K562 (cell line): ENCODE measurements around the gene TAF12.

Source experiments
- ARID2 ChIP-seq: fragments of 450-650 bp; IDR thresholded peaks from 2 replicates; pipeline ENCODE4 v1.6.1; 2017; ENCODE audit warnings: antibody characterized with exemption, mild to moderate bottlenecking
- CTCF ChIP-seq, 3 experiments: IDR thresholded peaks in 2 of 3; conservative IDR thresholded peaks in 1 of 3; 2 replicates each; pipeline ENCODE4 v1.5.1; 2011 to 2012; ENCODE audit warnings: low read length in 3 of 3, mild to moderate bottlenecking in 3 of 3, control low read depth in 2 of 3, improper control_type of control experiment in 1 of 3, inconsistent platforms in 1 of 3, low read depth in 1 of 3, mixed read lengths in 1 of 3, moderate library complexity in 1 of 3; ENCODE audit not compliant: insufficient read depth in 2 of 3
- MAFF ChIP-seq: IDR thresholded peaks from 2 replicates; pipeline ENCODE4 v1.6.1; 2012; ENCODE audit warnings: low read length, improper control_type of control experiment
- NFIC ChIP-seq: fragments of 450-650 bp; IDR thresholded peaks from 2 replicates; pipeline ENCODE4 v1.6.1; 2017; ENCODE audit warnings: mild to moderate bottlenecking, inconsistent platforms
- NR0B1 ChIP-seq: fragments of 450-650 bp; IDR thresholded peaks from one replicate; pipeline ENCODE4 v1.6.1; 2018; ENCODE audit warnings: mild to moderate bottlenecking, moderate library complexity; ENCODE audit not compliant: partially characterized antibody
- PBX2 ChIP-seq, 2 experiments: IDR thresholded peaks in 1 of 2; conservative IDR thresholded peaks in 1 of 2; 2 replicates each; pipeline ENCODE4 v1.6.1; 2016; ENCODE audit warnings: low read depth in 2 of 2, mild to moderate bottlenecking in 1 of 2, missing compliant biosample characterization in 1 of 2, missing genetic modification characterization in 1 of 2, moderate library complexity in 1 of 2
- POLR2A ChIP-seq: fragments of 450-650 bp; conservative IDR thresholded peaks from 2 replicates; pipeline ENCODE4 v1.6.1; 2016
- ZMIZ1 ChIP-seq, 2 experiments: fragments of 150-350 bp in 1 of 2; IDR thresholded peaks; 2 replicates each; pipeline ENCODE4 v1.6.1; 2012 to 2016; ENCODE audit warnings: low read depth in 2 of 2, low read length in 2 of 2, mild to moderate bottlenecking in 1 of 2, moderate library complexity in 1 of 2
- ZNF639 ChIP-seq, 2 experiments: fragments of 200-800 bp in 1 of 2; sonication (Bioruptor generic) in 1 of 2; sonication (generic) in 1 of 2; formaldehyde crosslinking in 1 of 2; IDR thresholded peaks in 1 of 2; conservative IDR thresholded peaks in 1 of 2; 2 replicates each; pipeline versions ENCODE4 v1.5.0 to v1.6.1; 2016 to 2020; ENCODE audit warnings: missing compliant biosample characterization in 1 of 2, missing genetic modification characterization in 1 of 2, missing genetic modification reagents in 1 of 2

- TF ChIP-seq CTCF (IDR thresholded peaks at IDR 0.05 in 2 of 3, conservative IDR thresholded peaks at IDR 0.05 in 1 of 3; ENCODE audit: insufficient read depth in 2 of 3, low read depth in 1 of 3, low read length in 3 of 3) (no peak), PBX2 (CRISPR knock-in tag; IDR thresholded peaks at IDR 0.05; ENCODE audit: low read depth) (no peak), PBX2 (tag; conservative IDR thresholded peaks at IDR 0.05; ENCODE audit: low read depth) (no peak), ARID2 (no peak), ZNF639 (CRISPR knock-in tag; conservative IDR thresholded peaks at IDR 0.05 in 1 of 2, IDR thresholded peaks at IDR 0.05 in 1 of 2) (no peak), POLR2A (no peak), MAFF (no peak), ZMIZ1 (IDR thresholded peaks at IDR 0.05; ENCODE audit: low read depth in 2 of 2, low read length in 2 of 2) (no peak), NFIC (no peak), NR0B1 (no peak)
Observed at GRCh38 chr1:28592321-28593071, 50.4 kb downstream of the TAF12 start.
